CD14-positive monocyte (primary cell): ENCODE measurements around the gene AGO3. TPM values are rescaled to one million over a fixed set of nuclear protein-coding genes. Genes with fewer than 3 reads are reported as not detected.
A peak's percentile ranks its signal among the peaks of the same experiment; 100 is the strongest.

Source experiments
- DNase-seq, 3 donors: peaks; one replicate each; pipeline ENCODE4 v3.0.0-alpha.2; 2011 to 2022
- H2AFZ ChIP-seq: 2 replicates; pipeline ENCODE4 v1.6.0; 2012; ENCODE audit warnings: mild to moderate bottlenecking, low read depth, low read length, inconsistent platforms; ENCODE audit not compliant: insufficient read depth, poor library complexity, severe bottlenecking
- H3K27ac ChIP-seq, 2 donors: 1 replicate in 1 of 2; 2 replicates in 1 of 2; pipeline ENCODE4 v1.5.1; 2012 to 2013; ENCODE audit warnings: low read length in 2 of 2, control low read depth in 1 of 2, inconsistent platforms in 1 of 2, low read depth in 1 of 2, mild to moderate bottlenecking in 1 of 2
- H3K27me3 ChIP-seq, 2 donors: one replicate each; pipeline versions ENCODE4 v1.6.0 to v1.6.1; 2011 to 2013; ENCODE audit warnings: low read length in 2 of 2; ENCODE audit not compliant: control insufficient read depth in 2 of 2, insufficient read depth in 2 of 2
- H3K36me3 ChIP-seq, 2 donors: replicated peaks in 1 of 2; 1 replicate in 1 of 2; 2 replicates in 1 of 2; pipeline versions ENCODE4 v1.5.1 to v1.6.1; 2012 to 2013; ENCODE audit warnings: low read length in 2 of 2, control low read depth in 1 of 2, inconsistent platforms in 1 of 2, mild to moderate bottlenecking in 1 of 2; ENCODE audit not compliant: insufficient read depth in 2 of 2, control insufficient read depth in 1 of 2
- H3K4me1 ChIP-seq, 2 donors: 1 replicate in 1 of 2; 2 replicates in 1 of 2; pipeline versions ENCODE4 v1.5.1 to v1.6.1; 2012 to 2013; ENCODE audit warnings: low read length in 2 of 2, control low read depth in 1 of 2, inconsistent platforms in 1 of 2, mild to moderate bottlenecking in 1 of 2, moderate library complexity in 1 of 2; ENCODE audit not compliant: insufficient read depth in 2 of 2, control insufficient read depth in 1 of 2
- H3K4me2 ChIP-seq: replicated peaks from 2 replicates; pipeline ENCODE3; 2012; ENCODE audit warnings: low read length, moderate library complexity, mild to moderate bottlenecking; ENCODE audit not compliant: poor library complexity, severe bottlenecking; ENCODE audit errors: extremely low read depth
- H3K4me3 ChIP-seq, 3 experiments: fragments of 200-600 bp in 1 of 3; sonication (generic) in 1 of 3; replicated peaks in 1 of 3; 1 replicate in 2 of 3; 2 replicates in 1 of 3; pipeline ENCODE4 v1.5.1; 2011 to 2013; ENCODE audit warnings: low read length in 3 of 3, mild to moderate bottlenecking in 3 of 3, control low read depth in 2 of 3, low read depth in 2 of 3, inconsistent platforms in 1 of 3, moderate library complexity in 1 of 3
- H3K79me2 ChIP-seq: 2 replicates; pipeline ENCODE4 v1.6.0; 2012; ENCODE audit warnings: mild to moderate bottlenecking, control low read depth, inconsistent platforms, low read length, moderate library complexity; ENCODE audit not compliant: insufficient read depth
- H3K9ac ChIP-seq: 2 replicates; pipeline ENCODE4 v1.6.0; 2017; ENCODE audit warnings: low read length, mild to moderate bottlenecking; ENCODE audit not compliant: insufficient read depth, poor library complexity, severe bottlenecking
- H3K9me3 ChIP-seq, 2 donors: replicated peaks in 1 of 2; 1 replicate in 1 of 2; 2 replicates in 1 of 2; pipeline versions ENCODE4 v1.5.1 to v1.6.1; 2012 to 2013; ENCODE audit warnings: low read length in 2 of 2, control low read depth in 1 of 2; ENCODE audit not compliant: control insufficient read depth in 1 of 2, insufficient read depth in 1 of 2
- H4K20me1 ChIP-seq: 2 replicates; pipeline ENCODE4 v1.6.0; 2012; ENCODE audit warnings: mild to moderate bottlenecking, low read length, control low read depth, moderate library complexity; ENCODE audit not compliant: insufficient read depth
- H3K27ac Mint-ChIP-seq, 7 donors: one replicate each; pipeline ENCODE4 v1.8.0; 2020; ENCODE audit warnings: mild to moderate bottlenecking in 7 of 7, mixed read lengths in 7 of 7, moderate library complexity in 6 of 7, inconsistent platforms in 2 of 7
- H3K27me3 Mint-ChIP-seq, 3 donors: one replicate each; pipeline ENCODE4 v1.8.0; 2021 to 2022; ENCODE audit warnings: low read depth in 3 of 3, mild to moderate bottlenecking in 3 of 3, mixed read lengths in 3 of 3, moderate library complexity in 3 of 3, inconsistent platforms in 1 of 3
- H3K36me3 Mint-ChIP-seq, 2 donors: one replicate each; pipeline ENCODE4 v1.8.0; 2020; ENCODE audit warnings: mixed read lengths in 2 of 2, inconsistent platforms in 1 of 2, mild to moderate bottlenecking in 1 of 2
- H3K4me1 Mint-ChIP-seq: one replicate; pipeline ENCODE4 v1.8.0; 2020; ENCODE audit warnings: mild to moderate bottlenecking, mixed read lengths
- H3K4me3 Mint-ChIP-seq, 2 donors: one replicate each; pipeline ENCODE4 v1.8.0; 2020; ENCODE audit warnings: mild to moderate bottlenecking in 2 of 2, mixed read lengths in 2 of 2, moderate library complexity in 1 of 2
- H3K9me3 Mint-ChIP-seq, 7 donors: one replicate each; pipeline ENCODE4 v1.8.0; 2020 to 2022; ENCODE audit warnings: mixed read lengths in 7 of 7, mild to moderate bottlenecking in 6 of 7, moderate library complexity in 6 of 7, inconsistent platforms in 2 of 7
- WGBS: methylation state at CpG from one replicate; pipeline ENCODE4 v1.1.5; 2013; ENCODE audit warnings: missing lambda C conversion rate; ENCODE audit not compliant: insufficient coverage; 5-methylcytosine and 5-hydroxymethylcytosine counted together
- intact Hi-C, 2 donors: fragments of 100-400 bp; cut with micrococcal nuclease; formaldehyde crosslinking; loops; one replicate each; pipeline versions ENCODE4 v1.15.0 to v1.15.1; 2023
- polyA plus RNA-seq, 3 donors: library from polyadenylated mRNA; depleted of rRNA in 1 of 3; unstranded in 2 of 3; stranded (reverse) in 1 of 3; fragments of 300-500 nt in 2 of 3; fragments of >200 nt in 1 of 3; fragmentation: Illumina TruSeq in 2 of 3; gene quantifications; 1 replicate in 2 of 3; 2 replicates in 1 of 3; pipeline ENCODE4 v1.2.3, GENCODE V29; 2012 to 2021
- TF ChIP-seq, protein P1 (sequence below): fragments of 200-600 bp; IDR thresholded peaks from one replicate; pipeline ENCODE4 v1.8.0; 2022; ENCODE audit warnings: antibody characterized with exemption, mild to moderate bottlenecking

Gene AGO3
- polyA plus RNA-seq, 3 donors = 6.3 to 9.0 (median 8.3) TPM

- H3K27me3 ChIP-seq = no peaks in the 10 kb centered on the region
- Mint-ChIP-seq H3K9me3 (peaks cover 0 to 6% (median 4%) of the 10 kb centered on the region in 7 donors), H3K27ac (no peak overlapping the region), H3K36me3 (peaks cover 9 to 10% of the 10 kb centered on the region in 2 donors), H3K27me3 (no peaks in the 10 kb centered on the region), H3K4me1 (no peaks in the 10 kb centered on the region), H3K4me3 (no peak overlapping the region)
- DNase-seq = no peak
- H3K4me2 ChIP-seq = no peak overlapping the region
- TF ChIP-seq, protein P1, sequence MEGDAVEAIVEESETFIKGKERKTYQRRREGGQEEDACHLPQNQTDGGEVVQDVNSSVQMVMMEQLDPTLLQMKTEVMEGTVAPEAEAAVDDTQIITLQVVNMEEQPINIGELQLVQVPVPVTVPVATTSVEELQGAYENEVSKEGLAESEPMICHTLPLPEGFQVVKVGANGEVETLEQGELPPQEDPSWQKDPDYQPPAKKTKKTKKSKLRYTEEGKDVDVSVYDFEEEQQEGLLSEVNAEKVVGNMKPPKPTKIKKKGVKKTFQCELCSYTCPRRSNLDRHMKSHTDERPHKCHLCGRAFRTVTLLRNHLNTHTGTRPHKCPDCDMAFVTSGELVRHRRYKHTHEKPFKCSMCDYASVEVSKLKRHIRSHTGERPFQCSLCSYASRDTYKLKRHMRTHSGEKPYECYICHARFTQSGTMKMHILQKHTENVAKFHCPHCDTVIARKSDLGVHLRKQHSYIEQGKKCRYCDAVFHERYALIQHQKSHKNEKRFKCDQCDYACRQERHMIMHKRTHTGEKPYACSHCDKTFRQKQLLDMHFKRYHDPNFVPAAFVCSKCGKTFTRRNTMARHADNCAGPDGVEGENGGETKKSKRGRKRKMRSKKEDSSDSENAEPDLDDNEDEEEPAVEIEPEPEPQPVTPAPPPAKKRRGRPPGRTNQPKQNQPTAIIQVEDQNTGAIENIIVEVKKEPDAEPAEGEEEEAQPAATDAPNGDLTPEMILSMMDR = no peak
- H3K27ac ChIP-seq = no peak overlapping the region
- no peaks in the 10 kb centered on the region for H3K79me2 ChIP-seq
- peaks cover 0 to 4% of the 10 kb centered on the region in 2 donors for H3K36me3 ChIP-seq
- H3K9me3 ChIP-seq = no peaks in the 10 kb centered on the region
- no peak overlapping the region for H2AFZ ChIP-seq
- H4K20me1 ChIP-seq = no peaks in the 10 kb centered on the region
- no peaks in the 10 kb centered on the region for H3K4me1 ChIP-seq
- no peak overlapping the region for H3K9ac ChIP-seq
- H3K4me3 ChIP-seq = no peak overlapping the region
- intact Hi-C loops = no loop called here
These were observed 137.0 kb downstream of the AGO3 start for GRCh38 chr1:36067871-36068270.

GRCh38 chr1:36068866-36069265, 138.0 kb downstream of the AGO3 start:
- peaks cover 0 to 2% of the 10 kb centered on the region in 2 donors for H3K4me1 ChIP-seq
- H3K27ac Mint-ChIP-seq = peak overlapping the region in 1 of 7 donors; percentile 17
- intact Hi-C loops = no loop called here
- H3K9ac ChIP-seq = no peak overlapping the region
- peaks cover 0 to 4% of the 10 kb centered on the region in 2 donors for H3K36me3 ChIP-seq
- peaks cover 3% of the 10 kb centered on the region for H3K4me1 Mint-ChIP-seq
- H3K79me2 ChIP-seq = no peaks in the 10 kb centered on the region
- H3K4me3 ChIP-seq = no peak overlapping the region
- H3K9me3 ChIP-seq = no peaks in the 10 kb centered on the region
- H3K27ac ChIP-seq = no peak overlapping the region
- no peak overlapping the region for H3K4me2 ChIP-seq
- no CpG with 5 or more reads among the region's 2 CpGs for WGBS
- DNase-seq = no peak
- no peaks in the 10 kb centered on the region for H3K27me3 ChIP-seq
- TF ChIP-seq, protein P1 = no peak
- no peaks in the 10 kb centered on the region for H4K20me1 ChIP-seq
- H3K36me3 Mint-ChIP-seq = peaks cover 9 to 10% of the 10 kb centered on the region in 2 donors
- H2AFZ ChIP-seq = no peak overlapping the region
- no peak overlapping the region for H3K4me3 Mint-ChIP-seq
- peaks cover 0 to 6% (median 4%) of the 10 kb centered on the region in 7 donors for H3K9me3 Mint-ChIP-seq
- H3K27me3 Mint-ChIP-seq = no peaks in the 10 kb centered on the region
